Transverse colon (tissue), 4 donors: ENCODE data around the gene NEK7. TPM values are rescaled to one million over a fixed set of nuclear protein-coding genes. Genes with fewer than 3 reads are reported as not detected.

ENCODE experiments used
- DNase-seq: peaks from one replicate; pipeline ENCODE4 v3.0.0-alpha.2; 2019
- H3K27ac ChIP-seq, 4 donors: fragments of 200-600 bp; sonication (generic); 2 replicates each; pipeline ENCODE4 v1.5.1; 2016 to 2018; ENCODE audit warnings: inconsistent platforms in 4 of 4
- H3K27me3 ChIP-seq: fragments of 200-600 bp; sonication (generic); 2 replicates; pipeline ENCODE4 v1.5.1; 2017; ENCODE audit warnings: inconsistent platforms
- H3K36me3 ChIP-seq, 4 donors: fragments of 200-600 bp; sonication (generic); 2 replicates each; pipeline ENCODE4 v1.5.1; 2017 to 2019; ENCODE audit warnings: inconsistent platforms in 4 of 4
- H3K4me1 ChIP-seq, 4 donors: fragments of 200-600 bp; sonication (generic); 2 replicates each; pipeline ENCODE4 v1.5.1; 2017 to 2020; ENCODE audit warnings: inconsistent platforms in 4 of 4
- H3K4me3 ChIP-seq, 4 donors: fragments of 200-600 bp; sonication (generic); 1 replicate in 1 of 4; 2 replicates in 3 of 4; pipeline versions ENCODE4 v1.5.1 to v1.6.1; 2017 to 2019; ENCODE audit warnings: inconsistent platforms in 4 of 4
- H3K9me3 ChIP-seq, 2 donors: fragments of 200-600 bp; sonication (generic); 2 replicates each; pipeline ENCODE4 v1.5.1; 2017 to 2019; ENCODE audit warnings: inconsistent platforms in 2 of 2
- EP300 ChIP-seq: sonication (generic); formaldehyde crosslinking; IDR thresholded peaks from one replicate; pipeline ENCODE4 v1.6.1; 2017; ENCODE audit warnings: antibody characterized with exemption, low read depth
- POLR2A ChIP-seq: fragments of 450-650 bp; IDR thresholded peaks from one replicate; pipeline ENCODE4 v1.6.1; 2016; ENCODE audit warnings: antibody characterized with exemption, mild to moderate bottlenecking, moderate library complexity
- POLR2AphosphoS5 ChIP-seq, 3 donors: sonication (generic); formaldehyde crosslinking; IDR thresholded peaks; one replicate each; pipeline ENCODE4 v1.6.1; 2016; ENCODE audit warnings: antibody characterized with exemption in 3 of 3
- WGBS, 2 donors: methylation state at CpG; one replicate each; pipeline ENCODE4 v1.1.5; 2018; ENCODE audit warnings: low coverage in 1 of 2; 5-methylcytosine and 5-hydroxymethylcytosine counted together
- in situ Hi-C, 4 donors: fragments of 200-750 bp; cut with MboI; loops; one replicate each; pipeline versions ENCODE4 v1.15.0 to v1.15.1; 2017; ENCODE audit warnings: low sequenced_read_pairs in 3 of 4, low pct_ligation_motif_present in 1 of 4, low pct_unique_long_range_greater_than_20kb in 1 of 4
- intact Hi-C: fragments of 100-400 bp; cut with DNase I; formaldehyde crosslinking; loops from one replicate; pipeline ENCODE4 v1.15.1; 2023; ENCODE audit warnings: low total_unique reads
- total RNA-seq, 4 donors: library from RNA; depleted of rRNA; stranded (reverse); fragments of >200 nt; gene quantifications; one replicate each; pipeline ENCODE4 v1.1.0, GENCODE V29; 2016
- TF ChIP-seq, protein P1 (sequence below), 5 experiments: fragments of 200-600 bp in 3 of 5; fragments of 450-650 bp in 2 of 5; sonication (generic) in 3 of 5; IDR thresholded peaks; 1 replicate in 2 of 5; 2 replicates in 3 of 5; pipeline ENCODE4 v1.5.1; 2016 to 2017; ENCODE audit warnings: antibody characterized with exemption in 5 of 5, inconsistent platforms in 3 of 5, mild to moderate bottlenecking in 2 of 5, moderate library complexity in 1 of 5

Gene NEK7
- total RNA-seq, 4 donors from 2014 or later: 40.4 to 71.0 (median 57.6) TPM

DNA sequence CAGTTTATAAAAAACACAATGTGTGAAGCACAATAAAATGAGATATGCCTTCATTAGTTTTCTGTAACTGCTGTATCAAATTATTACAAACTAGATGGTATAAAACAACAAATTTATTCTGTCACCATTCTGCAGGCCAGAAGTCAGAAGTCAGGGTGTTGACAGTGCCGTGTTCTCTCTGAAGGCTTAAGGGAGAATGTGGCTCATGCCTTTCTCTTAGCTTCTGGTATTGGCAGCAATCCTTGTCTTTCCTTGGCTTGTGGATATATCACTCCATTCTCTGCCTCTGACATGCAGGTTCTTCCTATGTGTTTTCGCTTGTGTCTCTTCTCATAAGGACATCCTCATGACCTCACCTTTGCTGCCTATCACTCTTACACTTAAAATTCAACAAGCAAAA lies 10.1 kb downstream of the NEK7 start:
- no peaks in the 10 kb centered on the region for H3K9me3 ChIP-seq
- H3K4me3 ChIP-seq: no peak overlapping the region
- 84 to 90% methylated on average over 2 of the region's 2 CpGs for WGBS, 2 donors
- H3K36me3 ChIP-seq: no peaks in the 10 kb centered on the region
- H3K27ac ChIP-seq: no peak overlapping the region
- H3K4me1 ChIP-seq: peaks cover 32 to 94% (median 51%) of the 10 kb centered on the region in 4 donors
- intact Hi-C loops: no loop called here
- no peaks in the 10 kb centered on the region for H3K27me3 ChIP-seq
- TF ChIP-seq EP300: no peak
- TF ChIP-seq, protein P1, sequence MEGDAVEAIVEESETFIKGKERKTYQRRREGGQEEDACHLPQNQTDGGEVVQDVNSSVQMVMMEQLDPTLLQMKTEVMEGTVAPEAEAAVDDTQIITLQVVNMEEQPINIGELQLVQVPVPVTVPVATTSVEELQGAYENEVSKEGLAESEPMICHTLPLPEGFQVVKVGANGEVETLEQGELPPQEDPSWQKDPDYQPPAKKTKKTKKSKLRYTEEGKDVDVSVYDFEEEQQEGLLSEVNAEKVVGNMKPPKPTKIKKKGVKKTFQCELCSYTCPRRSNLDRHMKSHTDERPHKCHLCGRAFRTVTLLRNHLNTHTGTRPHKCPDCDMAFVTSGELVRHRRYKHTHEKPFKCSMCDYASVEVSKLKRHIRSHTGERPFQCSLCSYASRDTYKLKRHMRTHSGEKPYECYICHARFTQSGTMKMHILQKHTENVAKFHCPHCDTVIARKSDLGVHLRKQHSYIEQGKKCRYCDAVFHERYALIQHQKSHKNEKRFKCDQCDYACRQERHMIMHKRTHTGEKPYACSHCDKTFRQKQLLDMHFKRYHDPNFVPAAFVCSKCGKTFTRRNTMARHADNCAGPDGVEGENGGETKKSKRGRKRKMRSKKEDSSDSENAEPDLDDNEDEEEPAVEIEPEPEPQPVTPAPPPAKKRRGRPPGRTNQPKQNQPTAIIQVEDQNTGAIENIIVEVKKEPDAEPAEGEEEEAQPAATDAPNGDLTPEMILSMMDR (IDR thresholded peaks at IDR 0.05): no peak
- no peak for TF ChIP-seq POLR2AphosphoS5 (IDR thresholded peaks at IDR 0.05)
- DNase-seq: no peak
- in situ Hi-C loops: loop anchor here in 1 of 4 donors (25.0 kb wide), 1 partner anchor 520 kb away; no protein-coding TSS in a partner anchor

DNA sequence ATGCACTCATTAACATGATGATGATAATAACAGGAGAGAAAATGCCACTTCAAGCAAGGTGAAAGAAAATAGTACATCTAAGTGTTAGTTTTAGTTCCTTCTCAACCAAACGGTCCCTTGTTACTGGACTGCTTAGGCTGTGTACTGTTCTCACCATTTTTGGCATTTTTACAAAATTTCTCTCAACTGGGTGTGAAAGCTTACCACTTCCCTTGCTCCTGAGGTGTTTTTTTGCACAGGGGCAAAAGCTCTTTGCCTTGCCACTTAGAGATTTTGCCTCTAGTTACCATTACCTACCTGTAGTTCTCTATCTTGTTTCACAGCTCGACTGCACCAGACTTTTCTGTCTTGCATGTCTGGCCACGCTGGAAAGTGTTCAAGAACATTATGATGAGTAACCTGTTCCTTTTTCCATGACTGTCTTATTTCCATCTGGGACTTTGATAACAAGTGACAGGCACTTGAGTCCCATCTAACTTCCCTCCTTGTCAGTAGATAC lies 10.7 kb downstream of the NEK7 start:
- 32 to 42% methylated on average over 3 of the region's 3 CpGs for WGBS, 2 donors
- Histone ChIP-seq H3K9me3 (no peaks in the 10 kb centered on the region), H3K4me3 (no peak overlapping the region), H3K27ac (peak overlapping the region in 1 of 4 donors; percentile 25), H3K4me1 (peaks cover 27 to 94% (median 48%) of the 10 kb centered on the region in 4 donors), H3K27me3 (no peaks in the 10 kb centered on the region), H3K36me3 (no peaks in the 10 kb centered on the region)
- TF ChIP-seq, protein P1 (IDR thresholded peaks at IDR 0.05): no peak
- TF ChIP-seq EP300: no peak
- no peak for TF ChIP-seq POLR2A
- TF ChIP-seq POLR2AphosphoS5 (IDR thresholded peaks at IDR 0.05): no peak
- intact Hi-C loops: no loop called here
- in situ Hi-C loops: loop anchor here in 1 of 4 donors (25.0 kb wide), 1 partner anchor 520 kb away; no protein-coding TSS in a partner anchor
- no peak for DNase-seq

DNA sequence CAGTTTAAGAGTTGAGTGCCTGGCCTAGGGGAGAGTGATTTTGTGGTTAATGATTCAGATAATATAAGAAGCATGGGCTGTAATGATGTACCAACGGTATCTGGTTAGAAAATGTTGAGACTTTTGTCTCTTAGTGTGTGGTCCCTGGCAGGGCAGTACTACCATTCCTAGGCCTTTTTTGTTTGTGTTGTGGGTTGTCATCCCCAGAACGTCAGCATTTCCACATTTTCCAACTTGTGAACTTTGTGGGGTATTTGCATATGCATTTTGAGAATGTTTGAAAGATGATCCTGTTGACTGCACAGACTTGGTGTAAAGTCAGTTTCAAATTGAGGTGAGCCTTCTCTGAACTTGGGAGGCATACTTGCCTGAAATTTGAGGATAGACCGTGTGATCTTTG lies 11.4 kb downstream of the NEK7 start:
- Histone ChIP-seq H3K9me3 (no peaks in the 10 kb centered on the region), H3K4me1 (peaks cover 20 to 94% (median 42%) of the 10 kb centered on the region in 4 donors), H3K4me3 (no peak overlapping the region), H3K27ac (peak overlapping the region in 1 of 4 donors; percentile 25), H3K36me3 (no peaks in the 10 kb centered on the region), H3K27me3 (no peaks in the 10 kb centered on the region)
- TF ChIP-seq, protein P1 (IDR thresholded peaks at IDR 0.05): no peak
- TF ChIP-seq POLR2AphosphoS5 (IDR thresholded peaks at IDR 0.05) (no peak), EP300 (no peak), POLR2A (no peak)
- in situ Hi-C loops: loop anchor here in 1 of 4 donors (25.0 kb wide), 1 partner anchor 519 kb away; no protein-coding TSS in a partner anchor
- no peak for DNase-seq
- 50 to 51% methylated on average over 2 to 3 of the region's 3 CpGs for WGBS, 2 donors
- intact Hi-C loops: no loop called here

DNA sequence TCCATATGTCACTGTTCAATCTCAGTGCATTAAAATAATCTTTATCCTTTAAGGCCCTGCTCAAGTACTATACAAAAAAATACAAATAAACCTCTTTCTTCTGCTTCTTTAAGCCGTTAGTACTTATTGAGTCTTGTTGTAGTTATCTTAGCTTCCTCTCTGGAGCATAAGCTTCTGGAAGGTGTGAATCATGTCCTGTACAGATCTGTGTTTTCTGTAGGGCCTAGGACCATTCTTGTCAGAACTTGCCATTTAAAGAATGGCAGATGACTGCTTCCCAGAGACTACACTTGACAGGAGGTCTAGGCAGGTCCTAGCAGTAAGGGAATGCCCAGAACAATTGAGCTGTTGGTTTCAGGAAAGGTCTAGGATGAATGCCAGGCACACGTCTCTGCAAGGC lies 12.9 kb downstream of the NEK7 start:
- no peaks in the 10 kb centered on the region for H3K9me3 ChIP-seq
- in situ Hi-C loops: loop anchor here in 1 of 4 donors (25.0 kb wide), 1 partner anchor 518 kb away; no protein-coding TSS in a partner anchor
- H3K36me3 ChIP-seq: no peaks in the 10 kb centered on the region
- no peak overlapping the region for H3K4me3 ChIP-seq
- no peak for DNase-seq
- WGBS, 2 donors: 63 to 75% methylated on average over 2 of the region's 2 CpGs
- TF ChIP-seq, protein P1 (IDR thresholded peaks at IDR 0.05): no peak
- TF ChIP-seq POLR2A (no peak), POLR2AphosphoS5 (IDR thresholded peaks at IDR 0.05) (no peak), EP300 (no peak)
- no peaks in the 10 kb centered on the region for H3K27me3 ChIP-seq
- intact Hi-C loops: no loop called here
- peaks cover 23 to 94% (median 40%) of the 10 kb centered on the region in 4 donors for H3K4me1 ChIP-seq
- no peak overlapping the region for H3K27ac ChIP-seq
